Measurements from ENCODE around the gene PIGV.
"Not testable (repeated sequence)": the region's sequence is repeated elsewhere in the genome, so short reads cannot be mapped to it uniquely, and the experiment has no call there.

PIGV gene

GRCh38 chr1:26847826-26848225, 60.1 kb downstream of the PIGV start:
- not testable (repeated sequence) for H3K9me3 Mint-ChIP-seq, H3K27ac Mint-ChIP-seq, H3K4me1 Mint-ChIP-seq, DNase-seq, H3K27me3 Mint-ChIP-seq, ATAC-seq, H3K4me3 Mint-ChIP-seq
- H3K36me3 Mint-ChIP-seq (ENCODE audit: low read depth): peaks cover 52% of the 10 kb centered on the region

Measured in activated naive CD8-positive, alpha-beta T cell treated with anti-CD3 and anti-CD28 coated beads, Interleukin-2, amount 50 U/mL, for 24 hours (primary cell).